ENCODE data around the gene DGKB. TPM values are rescaled to one million over a fixed set of nuclear protein-coding genes. Genes with fewer than 3 reads are reported as not detected.

Gene DGKB
- polyA plus RNA-seq, 1 donor (not counting 4 experiments of a cell fraction or from before 2014, with no cell fraction given): 0.01 TPM

GRCh38 chr7:14133752-14134151 lies 768.8 kb downstream of the DGKB start:
- H3K9ac ChIP-seq (ENCODE audit: control insufficient read depth, extremely low read depth, insufficient read depth, low read length): no peak overlapping the region
- DNase-seq (ENCODE audit: low read depth, low spot score): no peak
- no peak overlapping the region for H3K4me2 ChIP-seq (ENCODE audit: control insufficient read depth, extremely low read depth, insufficient read depth, low read depth, low read length)
- H3K9me1 ChIP-seq (ENCODE audit: control insufficient read depth, extremely low read depth, insufficient read depth, low read length): no peaks in the 10 kb centered on the region
- H3K79me2 ChIP-seq (ENCODE audit: control insufficient read depth, insufficient read depth, low read length): no peaks in the 10 kb centered on the region
- dilution Hi-C loops (cut with MboI; ENCODE audit: extremely low pct_ligation_motif_present, low sequenced_read_pairs): no loop called here
- H3K9me3 ChIP-seq (ENCODE audit: control insufficient read depth, low read depth, low read length): no peaks in the 10 kb centered on the region
- TF ChIP-seq CTCF (optimal IDR thresholded peaks at IDR 0.05 in 1 of 3, IDR thresholded peaks at IDR 0.05 in 1 of 3, conservative IDR thresholded peaks at IDR 0.05 in 1 of 3; ENCODE audit: extremely low read depth in 1 of 3, insufficient read depth in 2 of 3, low read length in 3 of 3) (no peak), EZH2 (IDR thresholded peaks at IDR 0.05; ENCODE audit: low read length) (no peak)
- no peaks in the 10 kb centered on the region for H3K36me3 ChIP-seq (ENCODE audit: control insufficient read depth in 2 of 2, extremely low read depth in 1 of 2, insufficient read depth in 2 of 2, low read length in 2 of 2)
- H3K4me3 ChIP-seq (ENCODE audit: control insufficient read depth in 2 of 3, extremely low read depth in 1 of 3, insufficient read depth in 2 of 3, low read depth in 1 of 3, low read length in 3 of 3): no peak overlapping the region
- H4K20me1 ChIP-seq (ENCODE audit: control insufficient read depth, extremely low read depth, insufficient read depth, low read length): no peaks in the 10 kb centered on the region
- H2AFZ ChIP-seq (ENCODE audit: control insufficient read depth, low read length): no peak overlapping the region
- H3K27me3 ChIP-seq (ENCODE audit: control insufficient read depth, extremely low read depth, insufficient read depth, low read length): no peaks in the 10 kb centered on the region
- H3K27ac ChIP-seq (ENCODE audit: control insufficient read depth, insufficient read depth, low read length): no peak overlapping the region
- H3K4me1 ChIP-seq (ENCODE audit: control insufficient read depth, extremely low read depth, insufficient read depth, low read length): no peaks in the 10 kb centered on the region
- FAIRE-seq: no peak

GRCh38 chr7:14125998-14126397 lies 776.6 kb downstream of the DGKB start:
- no peaks in the 10 kb centered on the region for H3K27me3 ChIP-seq (ENCODE audit: control insufficient read depth, extremely low read depth, insufficient read depth, low read length)

More at GRCh38 chr7:14125998-14126397, 776.6 kb downstream of the DGKB start:
- Histone ChIP-seq H3K9ac (ENCODE audit: control insufficient read depth, extremely low read depth, insufficient read depth, low read length) (no peak overlapping the region), H2AFZ (ENCODE audit: control insufficient read depth, low read length) (no peak overlapping the region), H3K79me2 (ENCODE audit: control insufficient read depth, insufficient read depth, low read length) (no peaks in the 10 kb centered on the region), H3K9me3 (ENCODE audit: control insufficient read depth, low read depth, low read length) (no peaks in the 10 kb centered on the region), H3K9me1 (ENCODE audit: control insufficient read depth, extremely low read depth, insufficient read depth, low read length) (no peaks in the 10 kb centered on the region), H3K4me1 (ENCODE audit: control insufficient read depth, extremely low read depth, insufficient read depth, low read length) (no peaks in the 10 kb centered on the region), H3K27ac (ENCODE audit: control insufficient read depth, insufficient read depth, low read length) (no peak overlapping the region), H3K36me3 (ENCODE audit: control insufficient read depth in 2 of 2, extremely low read depth in 1 of 2, insufficient read depth in 2 of 2, low read length in 2 of 2) (no peaks in the 10 kb centered on the region), H3K4me3 (ENCODE audit: control insufficient read depth in 2 of 3, extremely low read depth in 1 of 3, insufficient read depth in 2 of 3, low read depth in 1 of 3, low read length in 3 of 3) (no peak overlapping the region), H4K20me1 (ENCODE audit: control insufficient read depth, extremely low read depth, insufficient read depth, low read length) (no peaks in the 10 kb centered on the region), H3K4me2 (ENCODE audit: control insufficient read depth, extremely low read depth, insufficient read depth, low read depth, low read length) (no peak overlapping the region)
- DNase-seq (ENCODE audit: low read depth, low spot score) (no peak), FAIRE-seq (no peak)
- dilution Hi-C loops (cut with MboI; ENCODE audit: extremely low pct_ligation_motif_present, low sequenced_read_pairs): no loop called here
- TF ChIP-seq CTCF (optimal IDR thresholded peaks at IDR 0.05 in 1 of 3, IDR thresholded peaks at IDR 0.05 in 1 of 3, conservative IDR thresholded peaks at IDR 0.05 in 1 of 3; ENCODE audit: extremely low read depth in 1 of 3, insufficient read depth in 2 of 3, low read length in 3 of 3) (no peak), EZH2 (IDR thresholded peaks at IDR 0.05; ENCODE audit: low read length) (no peak)

Measured in keratinocyte (primary cell).